ENCODE results near the gene ERH.
"Not testable (repeated sequence)": the region's sequence is repeated elsewhere in the genome, so short reads cannot be mapped to it uniquely, and the experiment has no call there.

The ERH gene

DNA sequence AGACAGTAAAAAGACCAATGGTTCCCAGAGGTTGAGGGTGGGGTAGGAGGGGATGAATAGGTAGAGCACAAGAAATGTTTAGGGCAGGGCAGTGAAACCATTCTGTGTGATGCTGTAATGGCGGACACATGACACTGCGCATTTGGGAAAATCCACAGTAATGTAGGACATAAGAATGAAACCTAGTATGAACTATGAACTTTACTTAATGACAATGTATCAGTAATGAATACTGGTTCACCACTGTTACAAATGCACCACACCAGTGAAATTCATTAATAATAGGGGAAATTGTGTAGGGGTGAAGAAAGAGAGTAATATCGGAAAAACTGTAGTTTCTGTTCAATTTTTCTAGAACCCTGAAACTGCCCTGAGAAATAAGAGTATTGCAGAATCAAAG is 5.6 kb downstream of the ERH start:
- no peak for DNase-seq

DNA sequence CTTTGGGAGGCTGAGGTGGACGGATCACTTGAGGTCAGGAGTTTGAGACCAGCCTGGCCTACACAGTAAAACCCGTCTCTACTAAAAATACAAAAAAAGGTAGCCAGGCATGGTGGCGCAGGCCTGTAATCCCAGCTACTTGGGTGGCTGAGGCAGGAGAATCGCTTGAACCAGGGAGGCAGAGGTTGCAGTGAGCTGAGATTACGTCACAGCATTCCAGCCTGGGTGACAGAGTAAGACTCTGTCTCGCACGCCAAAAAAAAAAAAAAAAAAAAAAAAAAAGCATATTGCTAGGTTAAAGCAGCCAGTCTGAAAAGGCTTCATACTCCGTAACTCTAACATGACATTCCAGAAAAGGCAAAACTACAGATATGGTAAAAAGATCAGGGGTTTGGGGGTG is 6.7 kb downstream of the ERH start:
- DNase-seq, result not testable (repeated sequence)

GRCh38 chr14:69387311-69387710 is 10.8 kb downstream of the ERH start:
- DNase-seq, result no peak

DNA sequence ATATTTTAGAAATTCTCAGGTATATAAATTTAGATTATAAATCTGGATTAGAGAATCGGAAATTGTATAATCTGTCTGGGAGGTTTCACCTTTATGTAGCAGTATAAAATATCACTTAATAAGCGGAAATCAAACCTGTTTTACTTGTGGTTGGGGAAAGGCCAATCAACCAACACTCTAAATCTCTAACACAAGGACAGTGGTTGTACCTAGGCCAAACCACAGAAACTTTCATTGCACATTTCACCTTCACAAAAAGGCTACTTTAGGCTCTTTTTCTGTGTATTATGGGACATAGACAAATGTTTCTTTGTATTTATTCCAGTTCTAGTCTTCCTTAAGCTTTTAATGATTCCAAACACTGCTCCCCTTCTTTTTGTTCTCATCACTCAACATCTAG is 19.8 kb downstream of the ERH start:
- no peak for DNase-seq

- no peak for DNase-seq
These were observed 21.7 kb downstream of the ERH start for GRCh38 chr14:69376439-69376838.

DNA sequence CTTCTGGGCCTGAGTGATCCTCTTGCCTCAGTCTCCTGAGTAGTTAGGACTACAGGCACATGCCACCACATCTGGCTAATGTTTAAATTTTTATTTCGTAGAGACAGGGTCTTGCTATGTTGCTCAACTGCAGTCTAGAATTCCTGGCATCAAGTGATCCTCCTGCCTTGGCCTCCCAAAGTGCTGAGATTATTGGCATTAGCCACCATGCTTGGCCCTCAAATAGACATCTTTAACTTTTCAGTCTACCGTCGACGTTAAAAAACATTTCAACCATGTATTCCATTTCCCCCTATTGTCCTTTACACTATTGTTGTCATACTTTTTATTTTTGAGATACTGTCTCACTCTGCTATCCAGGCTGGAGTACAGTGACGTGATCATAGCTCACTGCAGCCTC is 22.4 kb downstream of the ERH start:
- DNase-seq, result no peak

DNA sequence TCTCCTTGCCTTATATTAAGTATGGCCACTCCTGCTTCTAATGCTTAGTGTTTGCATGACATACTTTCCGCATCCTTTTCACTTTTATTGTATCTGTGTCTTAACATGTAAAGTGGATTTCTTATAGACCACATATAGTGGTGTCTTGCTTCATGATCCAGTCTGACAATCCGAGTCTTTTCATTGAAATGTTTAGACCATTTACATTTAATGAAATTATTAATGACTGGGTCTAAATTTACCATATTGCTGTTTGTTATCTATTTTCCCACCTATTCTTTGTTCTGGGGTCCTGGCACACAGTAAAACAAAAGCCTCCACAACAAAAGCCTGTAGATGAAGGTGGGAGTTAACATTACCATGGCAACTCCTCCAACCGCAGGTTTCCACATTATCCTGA is 22.9 kb downstream of the ERH start:
- no peak for DNase-seq

GRCh38 chr14:69374235-69374634 is 23.9 kb downstream of the ERH start:
- DNase-seq, result no peak

DNA sequence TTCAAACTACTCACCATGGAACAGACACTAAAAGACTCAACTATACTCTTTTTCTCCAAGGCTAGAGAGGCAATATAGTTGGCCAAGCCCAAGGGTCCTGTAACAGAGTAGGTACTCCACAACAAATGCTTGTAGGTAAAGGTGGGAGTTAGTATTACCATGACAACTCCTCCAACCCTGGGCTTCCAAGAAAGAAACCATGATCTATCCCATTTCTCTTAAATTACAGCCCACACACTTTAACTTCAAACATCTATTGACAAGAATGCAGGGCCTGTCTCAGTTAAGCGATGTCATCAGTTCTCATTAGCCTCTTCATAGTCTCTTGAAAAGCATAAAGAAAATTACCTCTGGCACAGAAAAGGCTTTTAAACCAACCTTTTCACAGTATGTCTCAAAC is 25.0 kb downstream of the ERH start:
- DNase-seq, result no peak

- no peak for DNase-seq
These were observed 26.0 kb downstream of the ERH start for GRCh38 chr14:69372146-69372545.

- DNase-seq, result no peak
These were observed 28.0 kb downstream of the ERH start for GRCh38 chr14:69370061-69370460.

GRCh38 chr14:69368381-69368780 is 29.7 kb downstream of the ERH start:
- DNase-seq, result no peak

DNA sequence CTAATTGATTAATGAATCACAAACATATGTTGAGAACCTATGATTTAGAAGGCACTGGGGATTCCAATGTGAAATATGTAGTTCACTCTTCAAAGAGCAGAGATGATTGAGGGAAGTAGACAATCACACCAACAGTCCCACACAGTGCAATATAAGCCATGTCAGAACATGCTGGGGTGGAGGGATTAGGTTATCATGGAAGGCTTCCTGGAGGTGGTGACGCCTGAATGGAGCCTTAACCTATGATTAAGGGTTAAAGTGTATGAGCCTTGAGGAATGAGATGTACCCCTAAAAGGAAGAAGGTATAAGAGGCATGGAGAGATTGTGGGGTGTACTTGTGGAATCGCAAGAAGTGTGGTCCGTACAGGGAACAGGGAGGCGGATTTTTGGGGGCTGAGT is 31.3 kb downstream of the ERH start:
- DNase-seq, result no peak

DNA sequence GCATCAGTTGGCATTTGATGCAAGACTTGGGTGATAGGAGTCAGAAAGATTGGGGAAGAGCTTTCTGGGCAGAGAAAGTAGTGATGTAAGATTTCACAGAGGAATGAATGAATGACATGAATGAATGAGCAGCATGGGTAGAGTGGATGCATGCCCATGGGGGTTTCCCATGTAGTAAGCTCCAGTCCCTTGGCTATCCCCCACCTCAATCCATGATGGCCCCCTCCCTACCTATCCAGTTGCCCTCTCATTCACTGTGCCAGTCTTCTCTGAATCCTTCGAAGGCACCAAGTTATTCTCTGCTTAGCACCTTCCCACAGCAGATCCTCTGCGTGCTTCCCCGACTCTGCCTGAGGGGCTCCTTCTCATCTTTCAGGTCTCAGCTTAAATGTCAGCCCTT is 32.0 kb downstream of the ERH start:
- DNase-seq, result no peak

DNA sequence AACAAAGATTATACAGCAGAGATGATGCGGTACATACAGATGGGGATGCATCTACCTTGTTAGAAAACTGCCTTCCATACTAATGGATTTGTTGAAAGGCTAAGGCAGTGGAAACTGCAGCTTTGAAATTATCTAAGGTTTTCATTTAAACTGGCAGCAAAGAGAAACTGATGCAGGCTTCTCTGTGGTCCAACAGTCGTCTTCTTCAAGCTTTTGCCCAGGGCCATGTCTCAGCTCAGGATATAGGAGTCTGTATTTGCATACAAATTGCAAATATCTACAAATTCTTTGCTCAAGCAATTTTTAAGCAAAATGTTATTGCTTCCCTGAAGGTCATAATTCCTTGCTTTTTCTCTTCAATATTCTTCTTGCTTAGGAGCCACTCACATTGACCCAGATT is 33.7 kb downstream of the ERH start:
- no peak for DNase-seq

- DNase-seq, result no peak
These were observed 34.1 kb downstream of the ERH start for GRCh38 chr14:69363964-69364363.

- DNase-seq, result no peak
These were observed 35.0 kb downstream of the ERH start for GRCh38 chr14:69363055-69363454.

- DNase-seq, result peak; percentile 7
These were observed 37.5 kb downstream of the ERH start for GRCh38 chr14:69360438-69361108.

DNA sequence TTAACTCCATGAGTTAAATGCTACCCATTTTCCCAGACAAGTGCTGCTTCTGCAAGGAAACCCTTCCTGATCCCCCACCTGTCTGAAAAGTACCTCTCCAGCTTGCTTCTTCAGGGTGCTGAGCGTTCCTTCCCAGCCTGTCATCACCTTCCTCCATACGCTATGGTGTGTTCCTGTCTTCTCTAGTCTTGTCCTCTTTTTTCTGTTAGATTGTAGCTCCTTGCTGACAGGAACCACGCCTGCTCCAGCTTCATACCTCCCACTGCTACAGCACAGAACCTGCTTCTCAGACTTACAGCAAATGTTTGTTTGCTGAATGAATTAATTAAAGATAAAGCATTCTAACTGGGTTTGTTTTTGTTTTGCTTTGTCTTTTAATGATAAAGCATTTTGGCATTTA is 39.1 kb downstream of the ERH start:
- no peak for DNase-seq

- no peak for DNase-seq
These were observed 39.7 kb downstream of the ERH start for GRCh38 chr14:69358233-69358963.

DNA sequence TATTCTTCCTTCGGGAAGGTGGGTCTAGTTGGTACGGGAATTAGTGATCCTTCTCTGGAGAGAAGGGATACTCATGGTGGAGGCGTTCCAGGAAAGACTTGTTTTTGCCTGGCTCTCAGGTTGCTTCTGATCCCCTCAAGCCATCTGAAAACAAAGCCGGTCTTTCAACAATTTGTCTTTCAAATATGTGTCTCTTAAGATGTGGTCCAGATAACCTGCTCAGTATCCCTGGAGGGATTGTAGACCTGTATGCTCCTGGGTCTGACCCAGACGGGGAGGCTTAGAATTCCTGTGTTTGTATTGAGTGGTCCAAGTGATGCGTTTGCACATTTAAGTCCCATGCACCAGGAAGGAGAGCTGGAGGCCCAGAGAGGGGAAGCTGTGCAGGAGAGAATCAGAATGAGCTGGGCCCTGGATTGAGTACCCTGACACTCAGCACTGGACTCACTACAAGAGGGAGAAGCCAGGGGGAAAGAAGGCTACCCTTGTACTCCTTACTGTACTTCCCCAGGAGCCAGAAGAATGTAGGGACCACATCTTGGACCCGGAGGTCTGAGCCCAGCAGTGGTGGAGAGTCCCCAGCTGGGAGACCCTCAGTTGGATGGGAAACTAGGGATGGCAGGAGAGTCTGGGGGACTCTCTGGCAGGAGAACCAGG is 40.4 kb downstream of the ERH start:
- no peak for DNase-seq

DNA sequence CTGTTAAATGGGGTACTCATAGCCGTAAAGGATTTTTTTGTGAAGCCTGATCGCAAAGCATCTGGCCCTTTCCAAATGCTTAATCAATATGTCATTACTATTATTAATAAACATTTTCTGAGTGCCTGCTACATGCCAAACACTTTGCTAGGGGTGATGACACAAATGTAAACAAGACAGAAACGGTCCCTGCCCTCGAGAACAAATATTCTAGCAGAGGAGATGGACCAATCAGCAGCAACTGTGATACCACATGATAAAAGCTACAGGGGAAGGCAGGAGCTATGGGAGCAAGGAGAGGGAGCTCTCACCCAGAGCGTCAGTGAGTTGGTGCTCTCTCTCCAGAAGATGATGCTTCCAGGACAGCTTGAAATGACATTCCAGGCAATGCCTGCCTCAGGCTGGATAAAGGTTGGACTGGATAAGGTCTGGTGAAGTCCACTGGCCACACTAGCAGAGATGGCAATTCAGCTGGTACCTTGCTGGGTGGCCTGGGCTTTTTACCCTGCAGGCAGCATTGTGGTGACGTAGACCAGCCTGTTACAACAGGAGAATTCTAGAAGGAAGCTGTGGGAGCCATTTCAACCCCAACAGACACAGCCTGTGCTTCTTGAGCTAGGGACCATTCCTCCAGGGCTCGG is 41.1 kb downstream of the ERH start:
- no peak for DNase-seq

- peak; percentile 66 for DNase-seq
These were observed 42.4 kb downstream of the ERH start for GRCh38 chr14:69355607-69356281.

All from NCI-H446 treated with DMSO at 0.1 percent for 48 hours (cell line).